Renal cortical epithelial cell (primary cell): ENCODE results near the gene ASB6. TPM values are rescaled to one million over a fixed set of nuclear protein-coding genes. Genes with fewer than 3 reads are reported as not detected.

Experiments
- DNase-seq: peaks from one replicate; pipeline ENCODE4 v3.0.0-alpha.2; 2011; ENCODE audit warnings: low read depth
- total RNA-seq: library from RNA; depleted of rRNA; stranded (reverse); fragments of >200 nt; gene quantifications from 2 replicates; pipeline ENCODE4 v1.2.3, GENCODE V29; 2014

The ASB6 gene
- 17.4 and 21.9 TPM in 2 replicates for total RNA-seq

GRCh38 chr9:129641750-129642585 lies at the start of gene ASB6:
Gene ASB6, minus strand, starts transcription at chr9:129642151. Its CDS starts 152 bp downstream, at chr9:129641999.
- DNase-seq, result peak; percentile 70

- DNase-seq, result no peak
These were observed 46.5 kb upstream of the ASB6 start for GRCh38 chr9:129688285-129689043.

GRCh38 chr9:129687391-129687790 lies 45.4 kb upstream of the ASB6 start:
- no peak for DNase-seq

- no peak for DNase-seq
These were observed 44.8 kb upstream of the ASB6 start for GRCh38 chr9:129686736-129687135.

GRCh38 chr9:129685933-129686259 lies 43.9 kb upstream of the ASB6 start:
- DNase-seq, result no peak

- DNase-seq, result peak; percentile 87
These were observed 43.4 kb upstream of the ASB6 start for GRCh38 chr9:129685220-129685932.

GRCh38 chr9:129682381-129682780 lies 40.4 kb upstream of the ASB6 start:
- DNase-seq, result no peak

GRCh38 chr9:129681924-129682323 lies 40.0 kb upstream of the ASB6 start:
- no peak for DNase-seq

GRCh38 chr9:129679537-129679936 lies 37.6 kb upstream of the ASB6 start:
- no peak for DNase-seq

GRCh38 chr9:129678844-129679243 lies 36.9 kb upstream of the ASB6 start:
- DNase-seq, result no peak

GRCh38 chr9:129677456-129677855 lies 35.5 kb upstream of the ASB6 start:
- DNase-seq, result no peak

GRCh38 chr9:129676975-129677374 lies 35.0 kb upstream of the ASB6 start:
- DNase-seq, result no peak

- no peak for DNase-seq
These were observed 34.3 kb upstream of the ASB6 start for GRCh38 chr9:129676287-129676686.

GRCh38 chr9:129675620-129676019 lies 33.7 kb upstream of the ASB6 start:
- DNase-seq, result no peak

- no peak for DNase-seq
These were observed 32.3 kb upstream of the ASB6 start for GRCh38 chr9:129674229-129674628.

- DNase-seq, result no peak
These were observed 31.7 kb upstream of the ASB6 start for GRCh38 chr9:129673602-129674001.

- no peak for DNase-seq
These were observed 30.8 kb upstream of the ASB6 start for GRCh38 chr9:129672702-129673101.

- no peak for DNase-seq
These were observed 29.6 kb upstream of the ASB6 start for GRCh38 chr9:129671519-129671918.

GRCh38 chr9:129671065-129671464 lies 29.1 kb upstream of the ASB6 start:
- DNase-seq, result no peak

- DNase-seq, result no peak
These were observed 28.0 kb upstream of the ASB6 start for GRCh38 chr9:129669946-129670345.

GRCh38 chr9:129669141-129669718 lies 27.3 kb upstream of the ASB6 start:
- peak; percentile 73 for DNase-seq

- DNase-seq, result no peak
These were observed 25.9 kb upstream of the ASB6 start for GRCh38 chr9:129667850-129668249.
